Measurements from ENCODE around the gene PRSS56. TPM values are rescaled to one million over a fixed set of nuclear protein-coding genes. Genes with fewer than 3 reads are reported as not detected.

The PRSS56 gene
- total RNA-seq, 1 donor from 2014 or later, result not detected

DNA sequence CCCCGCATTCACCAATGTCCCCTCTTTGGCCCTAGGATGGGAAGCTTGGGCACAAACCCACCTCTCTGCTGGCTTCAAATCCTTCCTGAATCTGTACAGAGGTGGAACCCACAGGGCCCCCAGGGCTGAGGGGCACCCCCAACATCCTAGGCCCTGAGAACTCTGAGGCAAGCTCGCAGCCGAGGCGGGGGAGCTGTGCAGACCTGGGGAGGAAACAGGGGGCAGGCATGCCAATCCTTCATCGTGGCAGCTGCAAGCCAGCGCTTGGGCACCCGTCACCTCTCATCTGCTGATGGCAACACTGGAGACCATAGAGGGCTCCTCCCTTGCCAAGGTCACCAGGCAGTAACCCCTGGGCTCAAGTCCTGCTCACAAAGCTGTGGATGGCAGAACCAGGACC is 43.4 kb upstream of the PRSS56 start:
- Mint-ChIP-seq H3K4me1 (ENCODE audit: low read depth, unreplicated experiment) (no peaks in the 10 kb centered on the region), H3K36me3 (ENCODE audit: low read depth, unreplicated experiment) (no peaks in the 10 kb centered on the region), H3K9me3 (ENCODE audit: unreplicated experiment) (peaks cover 8% of the 10 kb centered on the region), H3K27me3 (ENCODE audit: low read depth, unreplicated experiment) (peaks cover 74% of the 10 kb centered on the region), H3K4me3 (ENCODE audit: unreplicated experiment) (no peak overlapping the region), H3K27ac (ENCODE audit: unreplicated experiment) (no peak overlapping the region)
- H4K20me1 ChIP-seq (ENCODE audit: insufficient read depth, low read length), result no peaks in the 10 kb centered on the region
- no peaks in the 10 kb centered on the region for H3K79me2 ChIP-seq (ENCODE audit: insufficient read depth, low read length)
- H3K4me3 ChIP-seq (ENCODE audit: insufficient read depth, low read depth, low read length), result no peak overlapping the region
- no peak overlapping the region for H3K9ac ChIP-seq (ENCODE audit: low read length)
- peaks cover 3% of the 10 kb centered on the region for H3K9me3 ChIP-seq (ENCODE audit: insufficient read depth, low read depth, low read length)
- no peak overlapping the region for H3K27ac ChIP-seq (ENCODE audit: low read depth, low read length)
- DNase-seq (ENCODE audit: low read depth) (no peak), FAIRE-seq (no peak)
- H3K27me3 ChIP-seq (ENCODE audit: insufficient read depth, low read length), result peaks cover 21% of the 10 kb centered on the region
- H2AFZ ChIP-seq (ENCODE audit: low read depth, low read length), result no peak overlapping the region
- no peaks in the 10 kb centered on the region for H3K4me1 ChIP-seq (ENCODE audit: insufficient read depth, low read length)
- TF ChIP-seq, protein P1, sequence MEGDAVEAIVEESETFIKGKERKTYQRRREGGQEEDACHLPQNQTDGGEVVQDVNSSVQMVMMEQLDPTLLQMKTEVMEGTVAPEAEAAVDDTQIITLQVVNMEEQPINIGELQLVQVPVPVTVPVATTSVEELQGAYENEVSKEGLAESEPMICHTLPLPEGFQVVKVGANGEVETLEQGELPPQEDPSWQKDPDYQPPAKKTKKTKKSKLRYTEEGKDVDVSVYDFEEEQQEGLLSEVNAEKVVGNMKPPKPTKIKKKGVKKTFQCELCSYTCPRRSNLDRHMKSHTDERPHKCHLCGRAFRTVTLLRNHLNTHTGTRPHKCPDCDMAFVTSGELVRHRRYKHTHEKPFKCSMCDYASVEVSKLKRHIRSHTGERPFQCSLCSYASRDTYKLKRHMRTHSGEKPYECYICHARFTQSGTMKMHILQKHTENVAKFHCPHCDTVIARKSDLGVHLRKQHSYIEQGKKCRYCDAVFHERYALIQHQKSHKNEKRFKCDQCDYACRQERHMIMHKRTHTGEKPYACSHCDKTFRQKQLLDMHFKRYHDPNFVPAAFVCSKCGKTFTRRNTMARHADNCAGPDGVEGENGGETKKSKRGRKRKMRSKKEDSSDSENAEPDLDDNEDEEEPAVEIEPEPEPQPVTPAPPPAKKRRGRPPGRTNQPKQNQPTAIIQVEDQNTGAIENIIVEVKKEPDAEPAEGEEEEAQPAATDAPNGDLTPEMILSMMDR (IDR thresholded peaks at IDR 0.05; ENCODE audit: insufficient read depth, low read depth, low read length), result no peak
- TF ChIP-seq EZH2 (IDR thresholded peaks at IDR 0.05; ENCODE audit: insufficient read depth, low read length), result no peak
- H3K36me3 ChIP-seq (ENCODE audit: insufficient read depth, low read length), result no peaks in the 10 kb centered on the region
- H3K4me2 ChIP-seq (ENCODE audit: low read length), result no peak overlapping the region

DNA sequence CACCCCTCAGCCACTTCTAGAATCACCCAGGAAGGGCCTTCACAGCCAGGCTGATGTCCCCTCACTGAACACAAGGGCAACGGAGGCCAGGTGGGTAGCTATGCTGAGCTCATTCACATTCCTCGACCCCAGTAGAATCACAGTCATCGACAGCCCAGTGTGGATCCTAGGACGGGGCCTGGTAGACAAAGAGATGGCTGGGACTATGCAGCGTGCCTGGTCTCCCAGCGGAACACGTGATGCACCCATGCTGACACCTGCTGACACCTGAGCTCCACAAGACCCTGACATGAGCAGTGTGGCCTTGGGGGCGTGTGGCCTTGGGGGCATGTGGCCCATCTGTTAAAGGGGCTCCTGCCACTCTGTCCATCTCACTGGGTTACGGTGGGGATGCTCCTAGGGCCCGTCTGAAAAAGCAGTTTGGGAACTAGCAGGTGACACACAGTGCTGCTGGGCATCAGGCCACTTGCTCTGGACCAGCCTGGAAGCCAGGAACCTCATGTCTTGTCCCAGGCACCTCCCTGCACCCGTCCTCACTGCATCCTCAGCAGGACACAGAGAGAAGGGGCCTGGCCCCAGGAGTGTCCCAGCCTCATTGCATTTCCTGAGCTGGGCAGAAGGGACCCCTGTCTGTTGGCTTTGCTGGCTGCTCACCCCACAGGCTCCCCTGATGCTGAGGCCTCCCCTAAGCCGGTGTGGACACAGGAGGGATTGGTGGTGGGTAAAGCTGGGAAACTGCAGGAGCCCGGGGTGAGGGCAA is 42.3 kb upstream of the PRSS56 start:
- no peak overlapping the region for H3K4me3 ChIP-seq (ENCODE audit: insufficient read depth, low read depth, low read length)
- TF ChIP-seq EZH2 (IDR thresholded peaks at IDR 0.05; ENCODE audit: insufficient read depth, low read length), result no peak
- TF ChIP-seq, protein P1 (IDR thresholded peaks at IDR 0.05; ENCODE audit: insufficient read depth, low read depth, low read length), result no peak
- no peak overlapping the region for H3K4me3 Mint-ChIP-seq (ENCODE audit: unreplicated experiment)
- H2AFZ ChIP-seq (ENCODE audit: low read depth, low read length), result no peak overlapping the region
- peaks cover 13% of the 10 kb centered on the region for H3K27me3 ChIP-seq (ENCODE audit: insufficient read depth, low read length)
- FAIRE-seq, result no peak
- no peaks in the 10 kb centered on the region for H3K36me3 Mint-ChIP-seq (ENCODE audit: low read depth, unreplicated experiment)
- H3K4me1 ChIP-seq (ENCODE audit: insufficient read depth, low read length), result no peaks in the 10 kb centered on the region
- no peaks in the 10 kb centered on the region for H4K20me1 ChIP-seq (ENCODE audit: insufficient read depth, low read length)
- no peaks in the 10 kb centered on the region for H3K79me2 ChIP-seq (ENCODE audit: insufficient read depth, low read length)
- no peak for DNase-seq (ENCODE audit: low read depth)
- H3K9me3 ChIP-seq (ENCODE audit: insufficient read depth, low read depth, low read length), result peaks cover 3% of the 10 kb centered on the region
- H3K9ac ChIP-seq (ENCODE audit: low read length), result no peak overlapping the region
- H3K9me3 Mint-ChIP-seq (ENCODE audit: unreplicated experiment), result peaks cover 1% of the 10 kb centered on the region
- H3K27ac Mint-ChIP-seq (ENCODE audit: unreplicated experiment), result no peak overlapping the region
- no peaks in the 10 kb centered on the region for H3K4me1 Mint-ChIP-seq (ENCODE audit: low read depth, unreplicated experiment)
- H3K27me3 Mint-ChIP-seq (ENCODE audit: low read depth, unreplicated experiment), result peaks cover 73% of the 10 kb centered on the region
- no peak overlapping the region for H3K4me2 ChIP-seq (ENCODE audit: low read length)
- no peak overlapping the region for H3K27ac ChIP-seq (ENCODE audit: low read depth, low read length)
- H3K36me3 ChIP-seq (ENCODE audit: insufficient read depth, low read length), result no peaks in the 10 kb centered on the region
